Neural cell (in vitro differentiated cells): ENCODE measurements around the gene CCL14. TPM values are rescaled to one million over a fixed set of nuclear protein-coding genes. Genes with fewer than 3 reads are reported as not detected.

Experiments
- H2AFZ ChIP-seq: fragments of 200-600, 300-800 bp; sonication (generic), shearing (Covaris generic); 2 replicates; pipeline ENCODE4 v1.6.0; 2014; ENCODE audit warnings: low read depth, mild to moderate bottlenecking, antibody characterized with exemption, low read length, moderate library complexity
- H3F3A ChIP-seq: fragments of 200-600 bp; shearing (Covaris generic); 2 replicates; pipeline ENCODE4 v1.6.1; 2016; ENCODE audit warnings: mild to moderate bottlenecking, moderate library complexity, mixed read lengths, antibody characterized with exemption, low read length; ENCODE audit not compliant: insufficient read depth, poor library complexity, severe bottlenecking
- H3K27ac ChIP-seq: fragments of 200-600, 300-800 bp; sonication (generic), shearing (Covaris generic); 2 replicates; pipeline ENCODE4 v1.5.1; 2014; ENCODE audit warnings: mild to moderate bottlenecking, low read length, moderate library complexity
- H3K27me3 ChIP-seq: fragments of 300-800, 200-600 bp; sonication (generic), shearing (Covaris generic); 2 replicates; pipeline ENCODE4 v1.6.0; 2014; ENCODE audit warnings: mild to moderate bottlenecking, low read depth, low read length, moderate library complexity; ENCODE audit not compliant: insufficient read depth
- H3K36me3 ChIP-seq: fragments of 300-800, 200-600 bp; sonication (generic), shearing (Covaris generic); 2 replicates; pipeline ENCODE4 v1.5.1; 2014; ENCODE audit warnings: mild to moderate bottlenecking, antibody characterized with exemption, low read length, moderate library complexity; ENCODE audit not compliant: insufficient read depth
- H3K4me2 ChIP-seq: fragments of 300-800, 200-600 bp; sonication (generic), shearing (Covaris generic); 2 replicates; pipeline ENCODE4 v1.6.0; 2014; ENCODE audit warnings: mild to moderate bottlenecking, low read length
- H3K4me3 ChIP-seq: fragments of 300-800, 200-600 bp; sonication (generic), shearing (Covaris generic); 2 replicates; pipeline ENCODE4 v1.5.1; 2014; ENCODE audit warnings: mild to moderate bottlenecking, low read length, moderate library complexity
- H3K79me2 ChIP-seq: fragments of 200-600 bp; shearing (Covaris generic); replicated peaks from 2 replicates; pipeline ENCODE4 v1.6.0; 2014; ENCODE audit warnings: mild to moderate bottlenecking, low read length, moderate library complexity; ENCODE audit not compliant: insufficient read depth
- H3K9ac ChIP-seq: fragments of 300-800, 200-600 bp; sonication (generic), shearing (Covaris generic); 2 replicates; pipeline ENCODE4 v1.6.1; 2016; ENCODE audit warnings: mild to moderate bottlenecking, low read length, mixed read lengths
- H3K9me2 ChIP-seq: fragments of 200-600 bp; shearing (Covaris generic); 2 replicates; pipeline ENCODE4 v1.6.1; 2016; ENCODE audit warnings: mild to moderate bottlenecking, low read length, mixed read lengths; ENCODE audit not compliant: insufficient read depth
- H3K9me3 ChIP-seq: fragments of 200-600, 300-800 bp; sonication (generic), shearing (Covaris generic); 2 replicates; pipeline ENCODE4 v1.6.1; 2016; ENCODE audit warnings: mild to moderate bottlenecking, mixed run types, low read length, moderate library complexity, mixed read lengths
- H4K20me1 ChIP-seq: fragments of 200-600 bp; shearing (Covaris generic); 2 replicates; pipeline ENCODE4 v1.6.1; 2016; ENCODE audit warnings: mild to moderate bottlenecking, mixed run types; ENCODE audit not compliant: insufficient read depth
- CTCF ChIP-seq: fragments of 450-650 bp; IDR thresholded peaks from 2 replicates; pipeline ENCODE4 v1.5.1; 2014; ENCODE audit warnings: antibody characterized with exemption, mild to moderate bottlenecking, moderate library complexity; ENCODE audit not compliant: poor library complexity, severe bottlenecking
- EP300 ChIP-seq: fragments of 450-650 bp; conservative IDR thresholded peaks from 2 replicates; pipeline ENCODE4 v1.6.1; 2014; ENCODE audit warnings: antibody characterized with exemption, mild to moderate bottlenecking, moderate library complexity; ENCODE audit not compliant: poor library complexity, severe bottlenecking
- EZH2 ChIP-seq: fragments of 200-600, 300-800 bp; shearing (Covaris generic), sonication (generic); IDR thresholded peaks from 2 replicates; pipeline ENCODE4 v1.6.1; 2014; ENCODE audit warnings: antibody characterized with exemption, low read length, borderline replicate concordance, mild to moderate bottlenecking; ENCODE audit not compliant: insufficient read depth, poor library complexity, severe bottlenecking
- MXI1 ChIP-seq: fragments of 450-650 bp; conservative IDR thresholded peaks from 2 replicates; pipeline ENCODE4 v1.6.1; 2014; ENCODE audit warnings: antibody characterized with exemption, mild to moderate bottlenecking; ENCODE audit not compliant: poor library complexity, severe bottlenecking
- POLR2AphosphoS5 ChIP-seq: IDR thresholded peaks from 2 replicates; pipeline ENCODE4 v1.6.1; 2012
- RAD21 ChIP-seq: fragments of 450-650 bp; conservative IDR thresholded peaks from 2 replicates; pipeline ENCODE4 v1.6.1; 2014; ENCODE audit warnings: antibody characterized with exemption, mild to moderate bottlenecking, moderate library complexity
- REST ChIP-seq: IDR thresholded peaks from 2 replicates; pipeline ENCODE4 v1.6.1; 2012; ENCODE audit warnings: borderline replicate concordance
- SMC3 ChIP-seq: fragments of 450-650 bp; conservative IDR thresholded peaks from 2 replicates; pipeline ENCODE4 v1.6.1; 2014; ENCODE audit warnings: antibody characterized with exemption, mild to moderate bottlenecking, moderate library complexity; ENCODE audit not compliant: poor library complexity
- TAF1 ChIP-seq: IDR thresholded peaks from 2 replicates; pipeline ENCODE4 v1.6.1; 2012; ENCODE audit warnings: low read depth
- polyA plus RNA-seq: library from polyadenylated mRNA; depleted of rRNA; stranded (reverse); fragments of >200 nt; gene quantifications from 2 replicates; pipeline ENCODE4 v1.2.3, GENCODE V29; 2014

Gene CCL14
- polyA plus RNA-seq, 1 donor from 2014 or later, result not detected

GRCh38 chr17:35972535-35972934 lies 14.0 kb downstream of the CCL14 start:
- no peaks in the 10 kb centered on the region for H3F3A ChIP-seq
- H4K20me1 ChIP-seq, result no peaks in the 10 kb centered on the region

GRCh38 chr17:35972066-35972465 lies 14.5 kb downstream of the CCL14 start:
- Histone ChIP-seq H3K4me2 (no peak overlapping the region), H3K27me3 (no peaks in the 10 kb centered on the region), H3K79me2 (no peaks in the 10 kb centered on the region), H3F3A (no peaks in the 10 kb centered on the region), H3K9me2 (no peaks in the 10 kb centered on the region), H3K36me3 (no peaks in the 10 kb centered on the region), H4K20me1 (no peaks in the 10 kb centered on the region), H3K9me3 (no peaks in the 10 kb centered on the region), H3K4me3 (no peak overlapping the region), H3K9ac (no peak overlapping the region), H3K27ac (no peak overlapping the region), H2AFZ (no peak overlapping the region)
- TF ChIP-seq CTCF (no peak), TAF1 (no peak), MXI1 (no peak), EP300 (no peak)

More at GRCh38 chr17:35972535-35972934, 14.0 kb downstream of the CCL14 start:
- Histone ChIP-seq H3K27me3 (no peaks in the 10 kb centered on the region), H3K4me3 (no peak overlapping the region), H3K9ac (no peak overlapping the region), H3K36me3 (no peaks in the 10 kb centered on the region), H2AFZ (no peak overlapping the region), H3K4me2 (no peak overlapping the region), H3K9me3 (no peaks in the 10 kb centered on the region), H3K79me2 (no peaks in the 10 kb centered on the region), H3K9me2 (no peaks in the 10 kb centered on the region), H3K27ac (no peak overlapping the region)
- TF ChIP-seq REST (no peak), EZH2 (no peak), SMC3 (no peak), TAF1 (no peak), RAD21 (no peak), MXI1 (no peak), EP300 (no peak), POLR2AphosphoS5 (no peak), CTCF (no peak)
